Measurements from ENCODE around the gene MATK.

Gene MATK

DNA sequence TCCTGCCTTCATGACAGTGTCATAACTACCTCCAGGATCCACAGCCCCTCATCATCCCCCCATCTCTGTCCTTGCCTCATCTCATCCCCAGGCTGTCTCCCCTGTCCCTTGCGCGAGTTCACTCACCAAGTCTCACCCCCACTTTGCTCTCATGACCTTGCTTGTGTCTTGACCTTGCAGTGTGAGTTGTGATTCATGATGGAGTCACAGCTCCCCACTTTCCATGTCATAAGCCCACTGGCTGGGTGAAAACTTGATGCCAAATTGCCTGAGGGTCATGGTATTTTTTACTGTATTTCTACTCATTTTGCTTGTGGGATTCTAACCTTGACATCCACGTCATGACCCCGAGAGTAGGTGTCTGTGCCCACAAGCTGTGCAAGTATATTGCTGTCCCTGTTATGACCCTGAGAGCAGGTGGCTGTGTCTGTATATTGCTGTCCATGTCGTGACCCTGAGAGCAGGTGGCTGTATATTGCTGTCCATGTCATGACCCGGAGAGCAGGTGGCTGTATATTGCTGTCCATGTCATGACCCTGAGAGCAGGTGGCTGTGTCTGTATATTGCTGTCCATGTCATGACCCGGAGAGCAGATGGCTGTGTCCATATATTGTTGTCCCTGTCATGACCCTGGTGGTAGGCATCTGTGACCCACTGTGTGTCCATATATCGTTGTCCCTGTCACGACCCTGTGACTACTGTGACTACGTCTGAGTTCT lies 48.5 kb downstream of the MATK start:
- 93% methylated on average over 10 of the region's 10 CpGs for WGBS
- H3K4me3 ChIP-seq (ENCODE audit: low read length), result no peak overlapping the region
- H3K36me3 ChIP-seq (ENCODE audit: insufficient read depth, low read length), result peaks cover 16% of the 10 kb centered on the region; the same call in 1 of the 2 replicates
- no peak overlapping the region for H3K27ac ChIP-seq (ENCODE audit: low read depth, low read length)
- H3K27me3 ChIP-seq (ENCODE audit: insufficient read depth, low read length), result no peaks in the 10 kb centered on the region
- no peaks in the 10 kb centered on the region for H3K9me3 ChIP-seq (ENCODE audit: insufficient read depth, low read depth, low read length)
- no peak overlapping the region for H3K9ac ChIP-seq (ENCODE audit: low read depth, low read length)
- no peaks in the 10 kb centered on the region for H3K4me1 ChIP-seq (ENCODE audit: insufficient read depth, low read length)

DNA sequence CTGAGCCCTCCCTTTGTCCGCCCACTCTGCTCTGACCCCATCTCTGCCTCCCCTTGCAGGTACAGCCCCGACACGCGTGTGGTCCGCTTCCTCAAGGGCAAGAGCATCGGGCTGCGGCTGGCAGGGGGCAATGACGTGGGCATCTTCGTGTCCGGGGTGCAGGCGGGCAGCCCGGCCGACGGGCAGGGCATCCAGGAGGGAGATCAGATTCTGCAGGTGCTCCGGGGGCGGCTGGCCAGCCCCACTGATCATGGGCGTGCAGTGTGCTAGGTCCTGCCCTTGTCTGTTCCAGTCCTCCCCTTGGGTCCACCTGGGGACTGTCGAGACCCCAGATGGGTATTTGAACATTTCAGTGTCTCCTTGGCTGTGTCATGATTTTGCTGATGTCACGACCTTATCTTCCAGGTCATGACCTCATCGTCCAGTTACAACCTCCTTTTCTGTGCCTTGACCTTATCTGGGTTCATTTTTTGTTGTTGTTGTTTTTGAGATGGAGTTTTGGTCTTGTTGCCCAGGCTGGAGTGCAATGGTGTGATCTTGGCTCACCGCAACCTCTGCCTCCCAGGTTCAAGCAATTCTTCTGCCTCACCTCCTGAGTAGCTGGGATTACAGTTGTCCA lies 50.0 kb downstream of the MATK start:
- H3K27me3 ChIP-seq (ENCODE audit: insufficient read depth, low read length), result no peaks in the 10 kb centered on the region
- H3K9ac ChIP-seq (ENCODE audit: low read depth, low read length), result no peak overlapping the region
- peaks cover 16% of the 10 kb centered on the region; the same call in 1 of the 2 replicates for H3K36me3 ChIP-seq (ENCODE audit: insufficient read depth, low read length)
- no peak overlapping the region for H3K27ac ChIP-seq (ENCODE audit: low read depth, low read length)
- no peak overlapping the region for H3K4me3 ChIP-seq (ENCODE audit: low read length)
- no peaks in the 10 kb centered on the region for H3K4me1 ChIP-seq (ENCODE audit: insufficient read depth, low read length)
- H3K9me3 ChIP-seq (ENCODE audit: insufficient read depth, low read depth, low read length), result no peaks in the 10 kb centered on the region
- 94% methylated on average over 21 of the region's 21 CpGs for WGBS

DNA sequence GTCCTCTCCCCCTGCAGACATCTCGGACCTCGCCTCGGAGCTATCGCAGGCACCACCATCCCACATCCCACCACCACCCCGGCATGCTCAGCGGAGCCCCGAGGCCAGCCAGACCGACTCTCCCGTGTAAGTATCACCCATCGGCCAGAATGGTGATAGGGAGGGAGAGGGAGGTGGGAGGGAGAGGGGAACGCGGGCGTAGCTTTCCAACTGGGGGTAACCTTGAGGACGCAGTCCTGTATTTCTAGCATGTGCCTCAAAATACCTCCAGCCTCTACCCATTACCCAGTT lies 51.9 kb downstream of the MATK start:
- WGBS, result 94% methylated on average over 14 of the region's 14 CpGs
- Histone ChIP-seq H3K9ac (ENCODE audit: low read depth, low read length) (no peak overlapping the region), H3K27me3 (ENCODE audit: insufficient read depth, low read length) (no peaks in the 10 kb centered on the region), H3K36me3 (ENCODE audit: insufficient read depth, low read length) (peaks cover 16% of the 10 kb centered on the region; the same call in 1 of the 2 replicates), H3K4me1 (ENCODE audit: insufficient read depth, low read length) (no peaks in the 10 kb centered on the region), H3K4me3 (ENCODE audit: low read length) (no peak overlapping the region), H3K27ac (ENCODE audit: low read depth, low read length) (no peak overlapping the region), H3K9me3 (ENCODE audit: insufficient read depth, low read depth, low read length) (no peaks in the 10 kb centered on the region)

DNA sequence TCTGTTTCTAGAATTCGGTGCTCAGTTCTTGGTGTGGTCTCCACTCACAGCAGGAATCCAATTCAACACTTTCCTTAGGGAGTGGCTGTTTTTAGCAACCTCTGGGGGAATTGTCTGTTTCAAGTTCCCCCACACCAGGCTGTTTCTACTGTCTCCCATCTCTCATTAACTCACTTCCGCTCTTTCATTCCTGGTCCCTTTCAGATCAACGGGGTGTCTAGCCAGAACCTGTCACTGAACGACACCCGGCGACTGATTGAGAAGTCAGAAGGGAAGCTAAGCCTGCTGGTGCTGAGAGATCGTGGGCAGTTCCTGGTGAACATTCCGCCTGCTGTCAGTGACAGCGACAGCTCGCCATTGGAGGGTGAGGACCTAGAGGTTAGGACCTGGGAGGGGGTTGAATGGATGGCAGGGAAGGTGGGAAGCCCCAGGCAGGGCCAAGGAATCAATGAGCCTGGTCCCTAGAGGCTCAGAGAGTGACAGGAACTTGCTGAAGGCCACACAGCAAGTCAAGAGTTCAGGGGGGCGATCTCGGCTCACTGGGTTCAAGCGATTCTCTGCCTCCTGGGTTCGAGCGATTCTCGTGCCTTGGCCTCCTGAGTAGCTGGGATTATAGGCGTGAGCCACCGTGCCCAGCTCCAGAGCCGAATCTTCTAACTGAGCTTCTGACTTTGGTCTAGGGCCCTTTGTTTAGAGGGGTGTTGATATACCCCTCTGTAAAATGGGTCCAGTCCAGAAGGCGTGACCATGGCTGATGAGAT lies 52.5 kb downstream of the MATK start:
- Histone ChIP-seq H3K9me3 (ENCODE audit: insufficient read depth, low read depth, low read length) (no peaks in the 10 kb centered on the region), H3K4me1 (ENCODE audit: insufficient read depth, low read length) (no peaks in the 10 kb centered on the region), H3K9ac (ENCODE audit: low read depth, low read length) (no peak overlapping the region), H3K27ac (ENCODE audit: low read depth, low read length) (no peak overlapping the region), H3K27me3 (ENCODE audit: insufficient read depth, low read length) (no peaks in the 10 kb centered on the region), H3K36me3 (ENCODE audit: insufficient read depth, low read length) (peaks cover 16% of the 10 kb centered on the region; the same call in 1 of the 2 replicates), H3K4me3 (ENCODE audit: low read length) (no peak overlapping the region)
- WGBS, result 89% methylated on average over 20 of the region's 20 CpGs

DNA sequence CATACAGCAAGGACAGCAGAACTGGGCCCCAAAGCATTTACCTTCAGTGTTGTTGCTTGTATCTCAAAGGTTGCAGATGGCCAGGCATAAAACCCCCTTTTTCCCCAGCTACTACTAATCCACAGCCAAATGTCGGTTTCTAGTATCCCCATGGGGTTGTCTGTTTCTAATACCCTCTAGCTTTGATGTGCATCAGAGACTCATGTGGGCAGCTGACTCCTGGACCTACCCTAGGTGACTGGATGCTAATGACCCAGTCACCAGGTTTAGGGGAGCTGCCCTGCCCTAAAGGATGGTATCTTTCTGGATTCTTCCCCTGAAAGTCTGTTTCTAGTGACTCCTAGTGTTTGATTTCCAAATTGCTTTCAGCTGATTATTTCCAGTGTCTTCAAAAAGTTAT lies 54.1 kb downstream of the MATK start:
- Histone ChIP-seq H3K9ac (ENCODE audit: low read depth, low read length) (no peak overlapping the region), H3K27ac (ENCODE audit: low read depth, low read length) (no peak overlapping the region), H3K9me3 (ENCODE audit: insufficient read depth, low read depth, low read length) (no peaks in the 10 kb centered on the region), H3K27me3 (ENCODE audit: insufficient read depth, low read length) (no peaks in the 10 kb centered on the region), H3K4me3 (ENCODE audit: low read length) (no peak overlapping the region), H3K4me1 (ENCODE audit: insufficient read depth, low read length) (no peaks in the 10 kb centered on the region), H3K36me3 (ENCODE audit: insufficient read depth, low read length) (peaks cover 12% of the 10 kb centered on the region; the same call in 1 of the 2 replicates)
- WGBS, result 94% methylated on average over 1 of the region's 1 CpG

DNA sequence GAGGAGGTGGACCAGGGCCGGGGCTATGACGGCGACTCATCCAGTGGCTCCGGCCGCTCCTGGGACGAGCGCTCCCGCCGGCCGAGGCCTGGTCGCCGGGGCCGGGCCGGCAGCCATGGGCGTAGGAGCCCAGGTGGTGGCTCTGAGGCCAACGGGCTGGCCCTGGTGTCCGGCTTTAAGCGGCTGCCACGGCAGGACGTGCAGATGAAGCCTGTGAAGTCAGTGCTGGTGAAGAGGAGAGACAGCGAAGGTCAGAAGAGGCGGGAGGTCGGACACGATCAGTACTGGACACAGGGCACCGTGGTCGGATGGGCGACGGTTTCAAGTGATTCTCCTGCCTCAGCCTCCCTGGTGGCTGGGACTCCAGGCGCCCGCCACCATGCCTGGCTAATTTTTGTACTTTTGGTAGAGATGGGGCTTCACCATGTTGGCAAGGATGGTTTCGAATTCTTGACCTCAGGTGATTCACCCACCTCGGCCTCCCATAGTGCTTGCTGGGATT lies 55.7 kb downstream of the MATK start:
- 91% methylated on average over 32 of the region's 32 CpGs for WGBS
- Histone ChIP-seq H3K27me3 (ENCODE audit: insufficient read depth, low read length) (no peaks in the 10 kb centered on the region), H3K27ac (ENCODE audit: low read depth, low read length) (no peak overlapping the region), H3K4me3 (ENCODE audit: low read length) (no peak overlapping the region), H3K9me3 (ENCODE audit: insufficient read depth, low read depth, low read length) (no peaks in the 10 kb centered on the region), H3K36me3 (ENCODE audit: insufficient read depth, low read length) (peaks cover under 1% of the 10 kb centered on the region; the same call in 1 of the 2 replicates), H3K9ac (ENCODE audit: low read depth, low read length) (no peak overlapping the region), H3K4me1 (ENCODE audit: insufficient read depth, low read length) (no peaks in the 10 kb centered on the region)
